Esophagus squamous epithelium (tissue), 5 donors: ENCODE results near the gene PCGF2. TPM values are rescaled to one million over a fixed set of nuclear protein-coding genes. Genes with fewer than 3 reads are reported as not detected.

Source experiments
- DNase-seq: peaks from one replicate; lab custom pipeline; 2025; lab: John Stamatoyannopoulos, UW
- H3K27ac ChIP-seq, 4 donors: fragments of 200-600 bp; sonication (generic); one replicate each; pipeline ENCODE4 v1.5.1; 2016 to 2019; ENCODE audit warnings: mild to moderate bottlenecking in 1 of 4
- H3K27me3 ChIP-seq, 4 donors: fragments of 200-600 bp; sonication (generic); 1 replicate in 3 of 4; 2 replicates in 1 of 4; pipeline versions ENCODE4 v1.5.1 to v1.6.0; 2017 to 2021; ENCODE audit warnings: antibody characterized with exemption in 1 of 4
- H3K36me3 ChIP-seq, 3 donors: fragments of 200-600 bp; sonication (generic); one replicate each; pipeline ENCODE4 v1.5.1; 2016 to 2019
- H3K4me1 ChIP-seq, 3 donors: fragments of 200-600 bp; sonication (generic); one replicate each; pipeline ENCODE4 v1.5.1; 2017 to 2019
- H3K4me3 ChIP-seq, 4 donors: fragments of 200-600 bp; sonication (generic); 1 replicate in 3 of 4; 2 replicates in 1 of 4; pipeline ENCODE4 v1.5.1; 2016 to 2019; ENCODE audit warnings: mild to moderate bottlenecking in 2 of 4, moderate library complexity in 1 of 4
- H3K9me3 ChIP-seq, 3 donors: fragments of 200-600 bp; sonication (generic); one replicate each; pipeline ENCODE4 v1.5.1; 2016 to 2019
- POLR2A ChIP-seq, 4 donors: fragments of 450-650 bp; IDR thresholded peaks; one replicate each; pipeline ENCODE4 v1.6.1; 2017; ENCODE audit warnings: antibody characterized with exemption in 4 of 4, mild to moderate bottlenecking in 4 of 4, moderate library complexity in 3 of 4
- WGBS, 2 donors: methylation state at CpG; one replicate each; pipeline ENCODE4 v1.1.5; 2018; 5-methylcytosine and 5-hydroxymethylcytosine counted together
- intact Hi-C: fragments of 100-400 bp; cut with DNase I; formaldehyde crosslinking; loops from one replicate; pipeline ENCODE4 v1.15.0; 2022
- total RNA-seq, 4 donors: library from RNA; depleted of rRNA; stranded (reverse); fragments of >200 nt; gene quantifications; one replicate each; pipeline ENCODE4 v1.1.0, GENCODE V29; 2016
- TF ChIP-seq, protein P1 (sequence below), 6 experiments: fragments of 450-650 bp in 4 of 6; fragments of 200-600 bp in 2 of 6; sonication (generic) in 2 of 6; IDR thresholded peaks; one replicate each; pipeline ENCODE4 v1.5.1; 2016 to 2019; ENCODE audit warnings: antibody characterized with exemption in 6 of 6, mild to moderate bottlenecking in 4 of 6, moderate library complexity in 4 of 6
- donor health status: DM: yes; HTN: yes; CAD: no.

The PCGF2 gene
- total RNA-seq, 4 donors from 2014 or later = 2.5 to 11.8 (median 3.4) TPM

DNA sequence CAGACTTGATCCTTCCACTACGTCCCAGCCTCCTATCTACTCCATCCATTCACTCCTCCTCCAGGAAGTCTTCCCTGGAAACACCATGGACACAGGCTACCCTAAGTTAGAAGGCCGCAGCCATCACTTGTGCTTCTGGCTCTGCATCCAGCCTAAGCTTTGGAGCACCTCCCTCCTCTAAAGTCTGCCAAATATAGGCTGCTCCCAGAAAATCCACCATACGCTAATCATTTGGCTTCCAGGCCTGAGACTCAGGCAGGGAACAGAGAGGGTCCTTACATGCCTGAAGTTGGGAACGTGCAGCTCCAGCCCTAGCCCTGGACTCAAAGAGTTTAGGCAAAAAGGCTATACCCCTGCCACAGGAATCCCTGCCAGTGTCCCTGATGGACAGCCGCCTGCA, 6.7 kb downstream of the PCGF2 start:
- no peak for DNase-seq
- 61 to 62% methylated on average over 3 of the region's 5 CpGs for WGBS, 2 donors
- TF ChIP-seq, protein P1, sequence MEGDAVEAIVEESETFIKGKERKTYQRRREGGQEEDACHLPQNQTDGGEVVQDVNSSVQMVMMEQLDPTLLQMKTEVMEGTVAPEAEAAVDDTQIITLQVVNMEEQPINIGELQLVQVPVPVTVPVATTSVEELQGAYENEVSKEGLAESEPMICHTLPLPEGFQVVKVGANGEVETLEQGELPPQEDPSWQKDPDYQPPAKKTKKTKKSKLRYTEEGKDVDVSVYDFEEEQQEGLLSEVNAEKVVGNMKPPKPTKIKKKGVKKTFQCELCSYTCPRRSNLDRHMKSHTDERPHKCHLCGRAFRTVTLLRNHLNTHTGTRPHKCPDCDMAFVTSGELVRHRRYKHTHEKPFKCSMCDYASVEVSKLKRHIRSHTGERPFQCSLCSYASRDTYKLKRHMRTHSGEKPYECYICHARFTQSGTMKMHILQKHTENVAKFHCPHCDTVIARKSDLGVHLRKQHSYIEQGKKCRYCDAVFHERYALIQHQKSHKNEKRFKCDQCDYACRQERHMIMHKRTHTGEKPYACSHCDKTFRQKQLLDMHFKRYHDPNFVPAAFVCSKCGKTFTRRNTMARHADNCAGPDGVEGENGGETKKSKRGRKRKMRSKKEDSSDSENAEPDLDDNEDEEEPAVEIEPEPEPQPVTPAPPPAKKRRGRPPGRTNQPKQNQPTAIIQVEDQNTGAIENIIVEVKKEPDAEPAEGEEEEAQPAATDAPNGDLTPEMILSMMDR (IDR thresholded peaks at IDR 0.05) = no peak
- TF ChIP-seq POLR2A (IDR thresholded peaks at IDR 0.05) = no peak
- Histone ChIP-seq H3K4me1 (peaks cover 15 to 52% (median 33%) of the 10 kb centered on the region in 3 donors), H3K4me3 (no peak overlapping the region), H3K36me3 (peaks cover 0 to 38% (median 12%) of the 10 kb centered on the region in 3 donors), H3K9me3 (no peaks in the 10 kb centered on the region), H3K27ac (peak overlapping the region; percentile 35 to 82 (median 78)), H3K27me3 (no peaks in the 10 kb centered on the region)
- intact Hi-C loops = no loop called here

DNA sequence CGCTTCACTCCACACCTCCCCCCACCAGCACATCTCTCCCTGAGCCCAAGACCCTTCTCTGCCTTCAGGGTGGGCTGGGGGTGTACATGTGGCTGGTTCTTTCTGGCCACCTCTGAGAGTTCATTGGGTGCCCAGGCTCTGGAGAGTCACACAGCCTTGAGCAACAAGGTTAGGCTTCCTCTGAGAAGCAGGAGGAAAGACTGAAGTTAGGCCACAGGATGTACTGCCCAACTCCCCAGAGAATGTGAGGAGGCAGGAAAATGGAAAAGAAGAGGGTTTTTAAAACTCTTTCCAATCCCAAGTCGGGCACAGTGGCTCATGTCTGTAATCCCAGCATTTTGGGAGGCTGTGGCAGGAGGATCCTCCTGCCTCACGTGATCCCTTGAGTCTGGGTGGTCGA, 7.3 kb downstream of the PCGF2 start:
- no peaks in the 10 kb centered on the region for H3K27me3 ChIP-seq
- H3K4me3 ChIP-seq = no peak overlapping the region
- peak overlapping the region in 3 of 4 donors; percentile 21 to 82 (median 77) for H3K27ac ChIP-seq
- 73 to 92% methylated on average over 4 of the region's 4 CpGs for WGBS, 2 donors
- no peak for DNase-seq
- no peaks in the 10 kb centered on the region for H3K9me3 ChIP-seq
- H3K4me1 ChIP-seq = peaks cover 14 to 45% (median 26%) of the 10 kb centered on the region in 3 donors
- intact Hi-C loops = no loop called here
- H3K36me3 ChIP-seq = peaks cover 0 to 45% (median 12%) of the 10 kb centered on the region in 3 donors
- TF ChIP-seq, protein P1 (IDR thresholded peaks at IDR 0.05) = no peak
- TF ChIP-seq POLR2A (IDR thresholded peaks at IDR 0.05) = no peak

DNA sequence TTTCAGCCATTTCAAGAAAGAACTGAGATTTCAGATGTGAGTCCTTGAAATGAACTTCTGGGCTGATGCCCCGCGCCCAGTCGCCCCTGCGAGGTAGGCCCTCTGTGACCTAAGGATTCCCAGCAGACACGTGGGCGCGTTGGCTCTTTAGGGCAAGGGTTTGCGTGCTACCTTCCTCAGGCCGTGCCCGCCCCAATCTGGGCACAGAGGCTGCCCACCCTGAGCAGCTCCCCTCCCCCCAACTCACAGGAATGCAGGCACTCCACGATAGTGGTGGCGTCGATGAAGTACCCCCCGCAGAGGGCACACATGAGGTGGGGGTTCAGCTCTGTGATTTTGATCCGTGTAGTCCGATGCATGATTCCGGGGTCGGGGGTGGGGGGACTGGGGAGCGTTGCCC, 8.1 kb downstream of the PCGF2 start:
- no peak overlapping the region for H3K27ac ChIP-seq
- TF ChIP-seq, protein P1 (IDR thresholded peaks at IDR 0.05) = no peak
- no peak for TF ChIP-seq POLR2A (IDR thresholded peaks at IDR 0.05)
- no peak for DNase-seq
- peaks cover 0 to 53% (median 12%) of the 10 kb centered on the region in 3 donors for H3K36me3 ChIP-seq
- no peaks in the 10 kb centered on the region for H3K9me3 ChIP-seq
- peaks cover 17 to 45% (median 24%) of the 10 kb centered on the region in 3 donors for H3K4me1 ChIP-seq
- H3K4me3 ChIP-seq = no peak overlapping the region
- intact Hi-C loops = no loop called here
- WGBS, 2 donors = 90% methylated on average over 2 of the region's 19 CpGs; no CpG with 5 or more reads in 1 of the 2 donors
- H3K27me3 ChIP-seq = no peaks in the 10 kb centered on the region

DNA sequence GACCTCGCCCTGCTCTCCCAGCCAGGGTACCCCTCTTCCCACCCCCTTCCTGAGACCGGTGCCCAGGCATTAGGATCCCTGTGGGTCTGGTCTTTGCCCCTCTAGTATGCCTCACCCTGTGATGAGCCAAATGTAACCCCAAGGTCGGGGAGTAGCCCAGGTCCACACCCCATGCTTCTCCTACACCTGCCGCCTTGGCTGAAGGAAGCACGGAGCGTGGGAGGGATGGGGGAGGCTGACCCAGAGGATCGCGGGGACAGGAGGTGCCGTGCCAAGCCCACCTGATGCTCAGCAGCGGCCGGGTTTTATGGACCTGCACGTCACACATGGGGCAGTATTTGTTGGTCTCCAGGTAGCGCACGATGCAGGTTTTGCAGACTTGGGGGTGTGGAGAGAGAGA, 8.8 kb downstream of the PCGF2 start:
- no peak for DNase-seq
- H3K36me3 ChIP-seq = peaks cover 0 to 56% (median 15%) of the 10 kb centered on the region in 3 donors
- 60 to 78% methylated on average over 2 to 5 of the region's 14 CpGs for WGBS, 2 donors

DNA sequence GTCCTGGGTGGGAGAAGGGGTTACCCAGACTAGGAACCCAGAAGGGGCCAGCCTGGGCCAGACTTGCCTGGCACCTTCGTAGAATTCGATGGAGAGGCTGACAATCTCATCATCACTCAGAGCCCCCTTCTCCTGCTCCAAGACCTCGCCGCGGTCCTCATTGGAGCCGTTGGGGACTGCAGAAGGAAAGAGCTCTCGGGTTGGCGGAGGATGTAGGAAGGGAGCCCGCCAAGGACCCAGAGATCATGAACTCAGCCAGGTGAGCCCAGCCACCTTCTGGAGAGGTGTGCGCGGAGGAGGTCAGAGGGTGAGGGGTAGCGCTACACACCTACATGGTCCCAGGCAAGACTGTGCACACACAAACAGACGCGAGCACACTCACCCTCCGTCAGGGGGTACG, 9.4 kb downstream of the PCGF2 start:
- Histone ChIP-seq H3K4me1 (peaks cover 18 to 52% (median 24%) of the 10 kb centered on the region in 3 donors), H3K27me3 (no peaks in the 10 kb centered on the region), H3K4me3 (no peak overlapping the region), H3K36me3 (peaks cover 0 to 62% (median 20%) of the 10 kb centered on the region in 3 donors), H3K9me3 (no peaks in the 10 kb centered on the region), H3K27ac (no peak overlapping the region)
- intact Hi-C loops = no loop called here
- 84 to 94% methylated on average over 7 to 14 of the region's 16 CpGs for whole genome bisulfite sequencing, 2 donors
- TF ChIP-seq, protein P1 (IDR thresholded peaks at IDR 0.05) = no peak
- DNase-seq = no peak

More for the DNA sequence above, 8.8 kb downstream of the PCGF2 start:
- Histone ChIP-seq H3K4me3 (no peak overlapping the region), H3K27ac (no peak overlapping the region), H3K4me1 (peaks cover 18 to 51% (median 24%) of the 10 kb centered on the region in 3 donors), H3K9me3 (no peaks in the 10 kb centered on the region), H3K27me3 (no peaks in the 10 kb centered on the region)
- no peak for TF ChIP-seq POLR2A (IDR thresholded peaks at IDR 0.05)
- TF ChIP-seq, protein P1 (IDR thresholded peaks at IDR 0.05) = no peak
- intact Hi-C loops = no loop called here
